PC-9 (cell line): ENCODE data around the gene OR2F2.

ENCODE experiments used
- EZH2 ChIP-seq: fragments of 200-600 bp; sonication (generic); IDR thresholded peaks from 2 replicates; pipeline ENCODE4 v1.8.0; 2017; ENCODE audit warnings: antibody characterized with exemption, low read depth
- TF ChIP-seq, protein P1 (sequence below): fragments of 200-600 bp; sonication (generic); conservative IDR thresholded peaks from 2 replicates; pipeline ENCODE4 v1.6.1; 2017; ENCODE audit warnings: mixed run types, antibody characterized with exemption, mild to moderate bottlenecking, moderate library complexity

DNA sequence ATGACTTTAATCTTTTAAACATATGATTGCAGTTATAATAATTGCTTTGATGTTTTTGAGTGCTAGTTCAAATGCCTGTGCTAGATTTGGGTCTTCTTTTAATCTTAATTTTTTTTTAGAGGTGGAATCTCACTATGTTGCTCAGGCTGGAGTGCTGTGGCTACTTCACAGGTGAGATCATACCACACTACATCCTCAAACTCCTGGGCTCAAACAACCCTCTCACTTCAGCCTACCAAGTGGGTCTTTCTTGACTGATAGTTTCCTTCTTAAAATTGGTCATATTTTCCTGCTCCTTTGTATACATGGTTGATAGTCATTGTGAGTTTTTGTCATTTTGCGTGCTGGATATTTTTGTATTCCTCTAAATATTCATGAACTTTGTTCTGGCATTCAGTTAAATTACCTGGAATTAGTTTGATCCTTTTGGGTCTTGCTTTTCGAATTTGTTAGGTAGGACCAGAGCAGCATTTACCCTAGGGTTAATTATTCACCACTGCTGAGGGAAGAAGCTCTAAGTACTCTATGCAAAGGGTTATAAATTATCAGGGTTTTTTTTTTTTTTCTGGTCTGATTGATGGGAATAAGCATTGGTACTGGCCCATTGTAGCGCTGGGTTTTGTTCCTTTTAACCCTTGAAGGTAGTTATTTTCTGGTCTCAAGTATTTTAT is 21.0 kb upstream of the OR2F2 start:
- TF ChIP-seq, protein P1, sequence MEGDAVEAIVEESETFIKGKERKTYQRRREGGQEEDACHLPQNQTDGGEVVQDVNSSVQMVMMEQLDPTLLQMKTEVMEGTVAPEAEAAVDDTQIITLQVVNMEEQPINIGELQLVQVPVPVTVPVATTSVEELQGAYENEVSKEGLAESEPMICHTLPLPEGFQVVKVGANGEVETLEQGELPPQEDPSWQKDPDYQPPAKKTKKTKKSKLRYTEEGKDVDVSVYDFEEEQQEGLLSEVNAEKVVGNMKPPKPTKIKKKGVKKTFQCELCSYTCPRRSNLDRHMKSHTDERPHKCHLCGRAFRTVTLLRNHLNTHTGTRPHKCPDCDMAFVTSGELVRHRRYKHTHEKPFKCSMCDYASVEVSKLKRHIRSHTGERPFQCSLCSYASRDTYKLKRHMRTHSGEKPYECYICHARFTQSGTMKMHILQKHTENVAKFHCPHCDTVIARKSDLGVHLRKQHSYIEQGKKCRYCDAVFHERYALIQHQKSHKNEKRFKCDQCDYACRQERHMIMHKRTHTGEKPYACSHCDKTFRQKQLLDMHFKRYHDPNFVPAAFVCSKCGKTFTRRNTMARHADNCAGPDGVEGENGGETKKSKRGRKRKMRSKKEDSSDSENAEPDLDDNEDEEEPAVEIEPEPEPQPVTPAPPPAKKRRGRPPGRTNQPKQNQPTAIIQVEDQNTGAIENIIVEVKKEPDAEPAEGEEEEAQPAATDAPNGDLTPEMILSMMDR, result no peak
- no peak for TF ChIP-seq EZH2
